Left lung (tissue), 10 donors: ENCODE measurements around the gene PROM2. TPM values are rescaled to one million over a fixed set of nuclear protein-coding genes. Genes with fewer than 3 reads are reported as not detected.

Experiments used
- ATAC-seq: fragments of 200-7000 bp; cut with Tn5 transposase; one replicate; pipeline ENCODE4 v1.9.1; 2020; ENCODE audit warnings: moderate library complexity
- DNase-seq, 4 donors: peaks; one replicate each; pipeline ENCODE4 v3.0.0-alpha.2; 2013 to 2020
- H3K27ac ChIP-seq, 2 donors: fragments of 200-600 bp; sonication (generic) in 1 of 2; one replicate each; pipeline versions ENCODE4 v1.5.0 to v1.8.0; 2020 to 2021
- H3K27me3 ChIP-seq, 2 donors: fragments of 200-600 bp; sonication (generic) in 1 of 2; one replicate each; pipeline versions ENCODE4 v1.5.0 to v1.8.0; 2020 to 2021
- H3K36me3 ChIP-seq, 2 donors: fragments of 200-600 bp; sonication (generic) in 1 of 2; one replicate each; pipeline versions ENCODE4 v1.5.0 to v1.8.0; 2020 to 2021
- H3K4me1 ChIP-seq, 2 donors: fragments of 200-600 bp; one replicate each; pipeline ENCODE4 v1.8.0; 2021
- H3K4me3 ChIP-seq, 2 donors: fragments of 200-600 bp; sonication (generic) in 1 of 2; one replicate each; pipeline versions ENCODE4 v1.5.0 to v1.8.0; 2020 to 2021; ENCODE audit warnings: mild to moderate bottlenecking in 1 of 2
- H3K9me3 ChIP-seq, 2 donors: fragments of 200-600 bp; sonication (generic) in 1 of 2; one replicate each; pipeline versions ENCODE4 v1.5.0 to v1.8.0; 2020 to 2021
- CTCF ChIP-seq, 2 donors: fragments of 200-600 bp; sonication (generic) in 1 of 2; IDR thresholded peaks; one replicate each; pipeline versions ENCODE4 v1.5.0 to v1.8.0; 2021; ENCODE audit warnings: antibody characterized with exemption in 2 of 2
- intact Hi-C, 2 donors: fragments of 100-400 bp; cut with DNase I; formaldehyde crosslinking; loops; one replicate each; pipeline versions ENCODE4 v1.11.2 to v1.14.2; 2022
- polyA plus RNA-seq, 6 donors: library from polyadenylated mRNA; unstranded; fragments of 120-200 nt; gene quantifications; one replicate each; pipeline ENCODE4 v1.2.1, GENCODE V29; 2013; ENCODE audit not compliant: insufficient read length in 6 of 6
- total RNA-seq, 2 donors: library from RNA; stranded (reverse); fragmentation: NEBNext Ultra II Directional; extraction: Animal tissue kit (Norgen Biotek cat#: 25700); gene quantifications; one replicate each; pipeline ENCODE4 v1.2.1, GENCODE V29; 2021
- donor health status: DM: no; HTN: yes; CAD: no.
- donor health status: DM: no; HTN: no; CAD: no.

Gene PROM2
- total and polyA plus RNA-seq, 8 donors, result 5.6 to 16.4 (median 15.3) TPM

- H3K27me3 ChIP-seq, result no peaks in the 10 kb centered on the region
- no peaks in the 10 kb centered on the region for H3K4me1 ChIP-seq
- TF ChIP-seq CTCF (IDR thresholded peaks at IDR 0.05), result no peak
- no peak overlapping the region for H3K27ac ChIP-seq
- H3K36me3 ChIP-seq, result no peaks in the 10 kb centered on the region
- intact Hi-C loops, result no loop called here
- ATAC-seq (no peak), DNase-seq (peak in 1 of 4 donors; percentile 72)
- H3K9me3 ChIP-seq, result no peaks in the 10 kb centered on the region
- no peak overlapping the region for H3K4me3 ChIP-seq
Measured at GRCh38 chr2:95329891-95330793, 55.9 kb downstream of the PROM2 start.

- TF ChIP-seq CTCF (IDR thresholded peaks at IDR 0.05), result no peak
- ATAC-seq, result no peak
- no peak overlapping the region for H3K27ac ChIP-seq
- intact Hi-C loops, result no loop called here
- peak in 1 of 4 donors; percentile 67 for DNase-seq
- no peak overlapping the region for H3K4me3 ChIP-seq
- no peaks in the 10 kb centered on the region for H3K9me3 ChIP-seq
- H3K27me3 ChIP-seq, result no peaks in the 10 kb centered on the region
- no peaks in the 10 kb centered on the region for H3K36me3 ChIP-seq
- H3K4me1 ChIP-seq, result no peaks in the 10 kb centered on the region
Measured at GRCh38 chr2:95330794-95331338, 56.6 kb downstream of the PROM2 start.

GRCh38 chr2:95331606-95332005 lies 57.4 kb downstream of the PROM2 start:
- Histone ChIP-seq H3K27ac (no peak overlapping the region), H3K9me3 (no peaks in the 10 kb centered on the region), H3K27me3 (peaks cover 0 to 1% of the 10 kb centered on the region in 2 donors), H3K36me3 (no peaks in the 10 kb centered on the region), H3K4me1 (no peaks in the 10 kb centered on the region), H3K4me3 (no peak overlapping the region)
- DNase-seq, result peak in 1 of 4 donors; percentile 24
- no peak for TF ChIP-seq CTCF (IDR thresholded peaks at IDR 0.05)
- ATAC-seq, result no peak
- intact Hi-C loops, result no loop called here

GRCh38 chr2:95332036-95332435 lies 57.8 kb downstream of the PROM2 start:
- no peak for ATAC-seq
- H3K4me3 ChIP-seq, result no peak overlapping the region
- H3K9me3 ChIP-seq, result no peaks in the 10 kb centered on the region
- H3K27ac ChIP-seq, result no peak overlapping the region
- peak in 1 of 4 donors; percentile 36 for DNase-seq
- intact Hi-C loops, result no loop called here
- no peaks in the 10 kb centered on the region for H3K36me3 ChIP-seq
- TF ChIP-seq CTCF (IDR thresholded peaks at IDR 0.05), result no peak
- H3K4me1 ChIP-seq, result no peaks in the 10 kb centered on the region
- H3K27me3 ChIP-seq, result peaks cover 0 to 5% of the 10 kb centered on the region in 2 donors

GRCh38 chr2:95333056-95333455 lies 58.8 kb downstream of the PROM2 start:
- ATAC-seq, result no peak
- no peak overlapping the region for H3K4me3 ChIP-seq
- H3K9me3 ChIP-seq, result no peaks in the 10 kb centered on the region
- peak in 1 of 4 donors; percentile 36 for DNase-seq
- no peak for TF ChIP-seq CTCF (IDR thresholded peaks at IDR 0.05)
- no peaks in the 10 kb centered on the region for H3K4me1 ChIP-seq
- no peaks in the 10 kb centered on the region for H3K36me3 ChIP-seq
- intact Hi-C loops, result no loop called here
- no peak overlapping the region for H3K27ac ChIP-seq
- H3K27me3 ChIP-seq, result peaks cover 0 to 6% of the 10 kb centered on the region in 2 donors
